ENCODE data around the gene PSMC3IP.

Gene PSMC3IP

DNA sequence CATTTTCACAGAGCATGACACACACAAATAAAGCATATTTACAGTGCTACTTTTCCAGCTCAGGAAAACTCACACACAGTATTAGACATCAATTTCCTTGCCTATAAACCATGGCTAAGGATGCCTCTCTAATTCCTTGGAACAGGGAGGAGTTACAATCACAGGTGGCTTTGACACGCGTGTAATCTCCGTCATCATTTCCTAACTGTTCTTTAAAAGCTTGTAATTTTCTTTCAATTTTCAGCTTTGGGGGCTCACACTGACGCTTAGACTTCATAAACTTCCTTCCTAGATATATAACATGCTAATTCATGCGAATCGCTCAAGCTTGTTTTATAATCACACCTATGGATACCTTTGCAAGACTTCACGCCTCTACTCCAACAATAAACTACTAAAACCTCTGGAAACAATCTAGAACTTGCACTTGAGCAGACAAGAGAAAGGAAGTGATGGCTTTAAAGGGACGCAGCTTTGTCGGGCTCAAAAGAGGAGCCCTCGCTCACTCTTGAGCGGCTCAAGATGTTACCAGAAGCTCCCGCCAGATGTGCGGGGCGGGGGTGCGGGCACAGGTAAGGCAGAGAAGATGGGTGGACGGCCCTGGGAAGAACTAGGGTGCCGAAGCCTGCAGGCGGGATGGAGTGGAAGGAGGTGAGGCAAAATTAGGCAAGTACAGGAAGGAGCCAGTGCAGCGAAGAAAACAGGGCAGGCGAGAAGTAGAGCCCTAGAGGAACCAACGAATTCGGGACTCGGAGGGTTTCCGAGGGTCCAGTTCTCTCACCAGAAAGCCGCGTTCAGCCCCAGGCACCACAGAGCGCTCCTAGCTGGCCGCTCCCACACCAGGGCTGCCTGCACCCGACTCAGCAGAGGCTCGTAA lies 31.0 kb upstream of the PSMC3IP start:
- Histone ChIP-seq H3K9me3 (no peaks in the 10 kb centered on the region), H3K4me3 (peak overlapping the region; percentile 69 to 85), H3K27me3 (no peaks in the 10 kb centered on the region), H3K4me1 (peaks cover 0 to 57% (median 34%) of the 10 kb centered on the region in 4 donors), H3K36me3 (peaks cover 8 to 24% (median 11%) of the 10 kb centered on the region in 3 donors), H3K27ac (peak overlapping the region; percentile 88 to 95)
- TF ChIP-seq, protein P1, sequence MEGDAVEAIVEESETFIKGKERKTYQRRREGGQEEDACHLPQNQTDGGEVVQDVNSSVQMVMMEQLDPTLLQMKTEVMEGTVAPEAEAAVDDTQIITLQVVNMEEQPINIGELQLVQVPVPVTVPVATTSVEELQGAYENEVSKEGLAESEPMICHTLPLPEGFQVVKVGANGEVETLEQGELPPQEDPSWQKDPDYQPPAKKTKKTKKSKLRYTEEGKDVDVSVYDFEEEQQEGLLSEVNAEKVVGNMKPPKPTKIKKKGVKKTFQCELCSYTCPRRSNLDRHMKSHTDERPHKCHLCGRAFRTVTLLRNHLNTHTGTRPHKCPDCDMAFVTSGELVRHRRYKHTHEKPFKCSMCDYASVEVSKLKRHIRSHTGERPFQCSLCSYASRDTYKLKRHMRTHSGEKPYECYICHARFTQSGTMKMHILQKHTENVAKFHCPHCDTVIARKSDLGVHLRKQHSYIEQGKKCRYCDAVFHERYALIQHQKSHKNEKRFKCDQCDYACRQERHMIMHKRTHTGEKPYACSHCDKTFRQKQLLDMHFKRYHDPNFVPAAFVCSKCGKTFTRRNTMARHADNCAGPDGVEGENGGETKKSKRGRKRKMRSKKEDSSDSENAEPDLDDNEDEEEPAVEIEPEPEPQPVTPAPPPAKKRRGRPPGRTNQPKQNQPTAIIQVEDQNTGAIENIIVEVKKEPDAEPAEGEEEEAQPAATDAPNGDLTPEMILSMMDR (IDR thresholded peaks at IDR 0.05) = peak in 1 of 2 experiments; percentile 34
- DNase-seq = peak in 1 of 2 donors; percentile 23
- intact Hi-C loops (cut with DNase I; ENCODE audit: low total_unique reads) = loop anchor here (5.0 kb wide), 2 partner anchors 44 to 74 kb away; partner anchors contain the start of genes CCR10 and CNTNAP1

DNA sequence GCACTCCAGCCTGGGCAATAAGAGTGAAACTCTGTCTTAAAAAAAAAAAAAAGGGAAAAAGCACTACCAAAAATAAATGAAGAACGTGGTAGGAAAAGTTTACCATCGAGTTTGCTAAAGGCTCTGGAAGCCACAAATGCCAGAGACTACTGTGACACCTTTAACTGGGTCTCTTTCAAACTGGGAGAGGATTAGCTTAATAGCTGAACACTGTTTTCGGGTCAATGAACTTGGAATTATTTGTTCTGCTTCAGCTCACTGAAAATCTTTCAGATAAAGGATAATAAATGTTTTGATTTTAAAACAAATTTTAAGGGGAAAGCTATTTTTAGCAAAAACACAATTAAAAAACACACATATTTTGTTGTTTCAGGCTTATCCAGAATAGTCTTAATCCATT lies 30.2 kb upstream of the PSMC3IP start:
- TF ChIP-seq, protein P1 (IDR thresholded peaks at IDR 0.05) = no peak
- H3K27me3 ChIP-seq = no peaks in the 10 kb centered on the region
- peak overlapping the region; percentile 69 to 85 for H3K4me3 ChIP-seq
- H3K27ac ChIP-seq = peak overlapping the region in 1 of 2 donors; percentile 88
- DNase-seq = no peak
- H3K9me3 ChIP-seq = no peaks in the 10 kb centered on the region
- intact Hi-C loops (cut with DNase I; ENCODE audit: low total_unique reads) = loop anchor here (5.0 kb wide), 2 partner anchors 45 to 75 kb away; partner anchors contain the start of genes CCR10 and CNTNAP1
- peaks cover under 1 to 21% (median 3%) of the 10 kb centered on the region in 3 donors for H3K36me3 ChIP-seq
- H3K4me1 ChIP-seq = peaks cover 0 to 57% (median 34%) of the 10 kb centered on the region in 4 donors

DNA sequence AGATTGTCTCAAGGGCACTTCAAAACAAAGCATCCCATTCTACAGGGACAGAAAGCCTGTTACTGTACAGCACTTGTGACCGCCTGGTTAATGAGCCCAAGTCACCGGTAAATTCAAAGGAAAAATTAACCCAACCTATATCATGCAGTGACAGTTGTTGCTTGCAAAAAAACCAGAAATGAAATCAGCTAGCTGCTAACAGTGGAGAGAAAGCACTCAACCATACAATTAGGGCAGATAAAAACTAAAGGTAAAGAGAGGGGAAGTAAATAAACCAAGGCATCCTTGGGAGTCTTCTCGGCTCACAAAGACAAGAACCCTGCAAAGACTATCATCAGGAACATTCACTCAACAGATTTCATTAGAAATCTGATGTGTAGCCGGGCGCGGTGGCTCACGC lies 25.8 kb upstream of the PSMC3IP start:
- no peak overlapping the region for H3K27ac ChIP-seq
- no peaks in the 10 kb centered on the region for H3K9me3 ChIP-seq
- TF ChIP-seq, protein P1 (IDR thresholded peaks at IDR 0.05) = no peak
- H3K4me1 ChIP-seq = peaks cover 0 to 61% (median 38%) of the 10 kb centered on the region in 4 donors
- no peak overlapping the region for H3K4me3 ChIP-seq
- intact Hi-C loops (cut with DNase I; ENCODE audit: low total_unique reads) = no loop called here
- DNase-seq = no peak
- no peaks in the 10 kb centered on the region for H3K27me3 ChIP-seq
- peaks cover 0 to 15% (median 0%) of the 10 kb centered on the region in 3 donors for H3K36me3 ChIP-seq

DNA sequence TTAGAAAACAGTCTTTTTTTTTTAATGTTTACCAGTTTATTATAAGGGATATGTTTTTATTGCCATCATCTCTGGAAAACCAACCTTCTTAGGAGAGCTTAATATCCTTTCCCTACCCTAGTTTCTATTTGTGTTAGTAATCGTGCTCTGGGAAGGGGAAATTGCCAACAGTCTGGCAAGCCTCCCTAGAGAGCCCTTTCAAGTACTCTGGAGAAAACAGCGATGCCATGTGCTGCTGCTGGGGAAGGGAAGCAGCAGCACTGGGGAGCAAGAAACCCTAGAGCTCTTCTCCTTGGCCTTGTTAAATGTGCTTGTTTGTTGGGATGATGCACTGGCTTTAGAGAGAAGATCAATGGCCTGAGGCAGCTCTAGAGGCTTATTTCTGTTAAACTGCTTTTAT lies 21.4 kb upstream of the PSMC3IP start:
- TF ChIP-seq, protein P1 (IDR thresholded peaks at IDR 0.05) = no peak
- Histone ChIP-seq H3K36me3 (peaks cover 0 to 21% (median 5%) of the 10 kb centered on the region in 3 donors), H3K27ac (peak overlapping the region in 1 of 2 donors; percentile 10), H3K4me3 (no peak overlapping the region), H3K4me1 (peaks cover 0 to 21% (median 11%) of the 10 kb centered on the region in 4 donors), H3K9me3 (no peaks in the 10 kb centered on the region), H3K27me3 (no peaks in the 10 kb centered on the region)
- DNase-seq = no peak
- intact Hi-C loops (cut with DNase I; ENCODE audit: low total_unique reads) = no loop called here

DNA sequence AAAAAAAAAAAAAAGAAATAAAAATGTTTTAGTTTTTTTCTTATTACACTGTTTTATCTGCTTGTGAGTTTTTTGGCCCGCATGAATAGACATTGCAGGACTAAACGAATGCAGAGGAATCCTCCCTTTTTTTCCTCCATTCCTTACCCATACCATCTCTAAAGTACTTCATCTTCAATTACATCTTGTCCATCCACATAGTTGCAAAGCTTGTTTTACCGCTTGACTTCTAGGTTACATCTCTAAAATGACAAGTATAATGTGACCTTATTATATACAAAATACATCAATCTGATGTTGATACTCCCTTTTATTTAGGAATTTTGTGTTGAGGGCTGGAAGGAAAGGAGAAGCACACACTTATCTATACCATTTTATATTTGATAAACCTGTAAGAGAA lies 18.9 kb upstream of the PSMC3IP start:
- no peak overlapping the region for H3K4me3 ChIP-seq
- H3K9me3 ChIP-seq = no peaks in the 10 kb centered on the region
- peaks cover 3 to 19% (median 9%) of the 10 kb centered on the region in 3 donors for H3K36me3 ChIP-seq
- intact Hi-C loops (cut with DNase I; ENCODE audit: low total_unique reads) = no loop called here
- DNase-seq = no peak
- peaks cover 0 to 21% (median 11%) of the 10 kb centered on the region in 4 donors for H3K4me1 ChIP-seq
- H3K27ac ChIP-seq = no peak overlapping the region
- no peaks in the 10 kb centered on the region for H3K27me3 ChIP-seq
- TF ChIP-seq, protein P1 (IDR thresholded peaks at IDR 0.05) = no peak

All from tibial artery (tissue), 4 donors.